Stimulated activated naive CD8-positive, alpha-beta T cell treated with anti-CD3 and anti-CD28 coated beads, Interleukin-15, amount 100 ng/mL, for 72 hours (primary cell): ENCODE data around the gene GLRA3.

ENCODE experiments used
- ATAC-seq: fragments of 150-1000 bp; cut with Tn5 transposase; 2 replicates; pipeline ENCODE4 v1.10.0; 2021; ENCODE audit warnings: mild to moderate bottlenecking, moderate library complexity
- DNase-seq, 2 donors: peaks; one replicate each; pipeline ENCODE4 v3.0.0; 2021 to 2022
- H3K27ac Mint-ChIP-seq, 2 donors: one replicate each; pipeline ENCODE4 v1.8.0; 2022; ENCODE audit warnings: mild to moderate bottlenecking in 2 of 2, mixed read lengths in 2 of 2, moderate library complexity in 2 of 2
- H3K27me3 Mint-ChIP-seq: one replicate; pipeline ENCODE4 v1.8.0; 2022; ENCODE audit warnings: mixed read lengths
- H3K4me1 Mint-ChIP-seq: one replicate; pipeline ENCODE4 v1.8.0; 2022; ENCODE audit warnings: mild to moderate bottlenecking, mixed read lengths
- H3K4me3 Mint-ChIP-seq, 2 donors: one replicate each; pipeline ENCODE4 v1.8.0; 2022; ENCODE audit warnings: mild to moderate bottlenecking in 2 of 2, mixed read lengths in 2 of 2, moderate library complexity in 1 of 2
- H3K9me3 Mint-ChIP-seq, 2 donors: one replicate each; pipeline ENCODE4 v1.8.0; 2022; ENCODE audit warnings: mixed read lengths in 2 of 2

GLRA3 gene

GRCh38 chr4:174627473-174627872 is 201.6 kb downstream of the GLRA3 start:
- H3K4me3 Mint-ChIP-seq, result no peak overlapping the region
- no peak for ATAC-seq
- no peaks in the 10 kb centered on the region for H3K27me3 Mint-ChIP-seq

GRCh38 chr4:174626342-174627008 is 202.6 kb downstream of the GLRA3 start:
- no peak for DNase-seq
- Mint-ChIP-seq H3K4me1 (no peaks in the 10 kb centered on the region), H3K4me3 (no peak overlapping the region), H3K9me3 (no peaks in the 10 kb centered on the region), H3K27me3 (no peaks in the 10 kb centered on the region), H3K27ac (no peak overlapping the region)
- no peak for ATAC-seq

More at GRCh38 chr4:174627473-174627872, 201.6 kb downstream of the GLRA3 start:
- H3K9me3 Mint-ChIP-seq, result no peaks in the 10 kb centered on the region
- H3K4me1 Mint-ChIP-seq, result no peaks in the 10 kb centered on the region
- H3K27ac Mint-ChIP-seq, result no peak overlapping the region
- DNase-seq, result no peak

DNA sequence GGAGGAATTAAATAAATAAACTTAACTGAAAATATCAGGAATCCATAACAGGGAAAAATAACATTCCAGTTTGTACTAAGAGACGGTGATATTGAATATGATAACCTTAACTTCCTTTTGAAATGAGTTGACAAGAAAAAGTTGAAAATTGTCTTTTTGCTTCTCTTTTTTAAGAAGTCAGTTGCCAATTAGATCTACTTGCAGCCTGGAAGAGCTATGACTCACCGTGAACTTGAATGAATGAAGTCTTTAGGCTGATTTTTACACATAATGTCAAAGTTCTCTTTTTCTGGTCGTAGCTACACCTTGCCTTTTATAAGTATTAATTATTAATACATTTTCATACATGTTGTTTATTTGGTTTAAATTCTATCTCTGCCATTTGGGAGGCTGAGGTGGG is 212.4 kb downstream of the GLRA3 start:
- DNase-seq, result no peak
- Mint-ChIP-seq H3K9me3 (peaks cover 11 to 12% of the 10 kb centered on the region in 2 donors), H3K27me3 (peaks cover 7% of the 10 kb centered on the region), H3K4me1 (no peaks in the 10 kb centered on the region), H3K4me3 (no peak overlapping the region), H3K27ac (no peak overlapping the region)
- ATAC-seq, result no peak

- Mint-ChIP-seq H3K9me3 (peaks cover 11 to 12% of the 10 kb centered on the region in 2 donors), H3K4me3 (no peak overlapping the region), H3K27ac (no peak overlapping the region), H3K4me1 (no peaks in the 10 kb centered on the region), H3K27me3 (peaks cover 6% of the 10 kb centered on the region)
- no peak for ATAC-seq
- DNase-seq, result no peak
Measured at GRCh38 chr4:174613979-174614378, 215.1 kb downstream of the GLRA3 start.

- Mint-ChIP-seq H3K4me1 (no peaks in the 10 kb centered on the region), H3K9me3 (peaks cover 11 to 12% of the 10 kb centered on the region in 2 donors), H3K27ac (no peak overlapping the region), H3K27me3 (no peaks in the 10 kb centered on the region), H3K4me3 (no peak overlapping the region)
- DNase-seq (no peak), ATAC-seq (no peak)
Measured at GRCh38 chr4:174611792-174612191, 217.3 kb downstream of the GLRA3 start.

DNA sequence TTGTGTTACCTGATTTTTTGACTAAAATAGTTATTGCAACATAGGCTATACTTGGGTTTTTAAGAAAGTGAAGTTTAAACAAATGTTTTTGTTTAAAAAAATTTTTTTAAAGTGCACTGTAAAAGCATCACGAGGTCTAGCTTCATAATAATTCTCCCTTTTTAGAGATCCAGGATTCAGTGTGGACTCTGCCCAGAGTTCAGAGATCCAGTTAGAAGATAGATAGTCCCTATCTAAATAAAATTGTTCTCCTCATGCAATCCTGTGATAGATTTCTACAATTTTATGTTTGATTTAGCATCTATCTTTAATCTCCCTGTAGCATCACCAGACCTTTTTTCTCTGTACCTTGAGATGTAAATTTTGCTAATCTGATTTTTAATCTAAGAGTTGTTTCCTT is 221.3 kb downstream of the GLRA3 start:
- DNase-seq (no peak), ATAC-seq (no peak)
- H3K4me1 Mint-ChIP-seq, result no peaks in the 10 kb centered on the region
- H3K9me3 Mint-ChIP-seq, result peaks cover 5 to 6% of the 10 kb centered on the region in 2 donors
- no peaks in the 10 kb centered on the region for H3K27me3 Mint-ChIP-seq
- no peak overlapping the region for H3K27ac Mint-ChIP-seq
- no peak overlapping the region for H3K4me3 Mint-ChIP-seq

GRCh38 chr4:174604198-174604597 is 224.8 kb downstream of the GLRA3 start:
- ATAC-seq (no peak), DNase-seq (no peak)
- Mint-ChIP-seq H3K27me3 (no peaks in the 10 kb centered on the region), H3K4me1 (no peaks in the 10 kb centered on the region), H3K9me3 (no peaks in the 10 kb centered on the region), H3K4me3 (no peak overlapping the region), H3K27ac (no peak overlapping the region)

- no peak for ATAC-seq
- H3K27ac Mint-ChIP-seq, result no peak overlapping the region
- H3K9me3 Mint-ChIP-seq, result no peaks in the 10 kb centered on the region
- no peak for DNase-seq
- H3K27me3 Mint-ChIP-seq, result no peaks in the 10 kb centered on the region
- no peak overlapping the region for H3K4me3 Mint-ChIP-seq
- no peaks in the 10 kb centered on the region for H3K4me1 Mint-ChIP-seq
Measured at GRCh38 chr4:174600391-174600790, 228.7 kb downstream of the GLRA3 start.

- no peaks in the 10 kb centered on the region for H3K4me1 Mint-ChIP-seq
- no peak overlapping the region for H3K27ac Mint-ChIP-seq
- H3K4me3 Mint-ChIP-seq, result no peak overlapping the region
- no peaks in the 10 kb centered on the region for H3K9me3 Mint-ChIP-seq
- ATAC-seq (no peak), DNase-seq (no peak)
- no peaks in the 10 kb centered on the region for H3K27me3 Mint-ChIP-seq
Measured at GRCh38 chr4:174598800-174599199, 230.2 kb downstream of the GLRA3 start.

DNA sequence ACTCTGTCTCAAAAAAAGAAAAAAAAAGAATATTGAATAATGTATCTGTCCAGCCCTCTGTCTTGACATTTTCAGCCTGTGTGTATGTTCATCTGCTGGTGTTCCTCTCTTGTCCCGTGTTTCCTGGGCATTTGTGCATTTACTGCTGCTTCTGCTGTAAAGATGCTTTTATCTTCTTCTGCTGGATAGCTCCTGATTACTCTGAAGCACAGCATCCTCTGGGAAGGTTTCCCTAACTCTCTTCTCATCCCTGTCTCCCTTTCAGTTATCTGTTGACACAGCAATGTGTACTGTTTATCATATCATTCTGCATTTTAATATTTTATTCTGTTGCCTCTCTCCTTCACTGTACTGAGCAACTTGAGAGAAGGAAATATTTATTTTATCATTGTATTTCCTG is 232.5 kb downstream of the GLRA3 start:
- DNase-seq, result no peak
- H3K4me1 Mint-ChIP-seq, result peaks cover 6% of the 10 kb centered on the region
- H3K27me3 Mint-ChIP-seq, result no peaks in the 10 kb centered on the region
- H3K27ac Mint-ChIP-seq, result no peak overlapping the region
- no peak overlapping the region for H3K4me3 Mint-ChIP-seq
- ATAC-seq, result no peak
- peaks cover 0 to 4% of the 10 kb centered on the region in 2 donors for H3K9me3 Mint-ChIP-seq

GRCh38 chr4:174595141-174595929 is 233.7 kb downstream of the GLRA3 start:
- Mint-ChIP-seq H3K9me3 (peaks cover 0 to 4% of the 10 kb centered on the region in 2 donors), H3K4me3 (no peak overlapping the region), H3K4me1 (peaks cover 12% of the 10 kb centered on the region), H3K27me3 (no peaks in the 10 kb centered on the region), H3K27ac (no peak overlapping the region)
- ATAC-seq (no peak), DNase-seq (no peak)

DNA sequence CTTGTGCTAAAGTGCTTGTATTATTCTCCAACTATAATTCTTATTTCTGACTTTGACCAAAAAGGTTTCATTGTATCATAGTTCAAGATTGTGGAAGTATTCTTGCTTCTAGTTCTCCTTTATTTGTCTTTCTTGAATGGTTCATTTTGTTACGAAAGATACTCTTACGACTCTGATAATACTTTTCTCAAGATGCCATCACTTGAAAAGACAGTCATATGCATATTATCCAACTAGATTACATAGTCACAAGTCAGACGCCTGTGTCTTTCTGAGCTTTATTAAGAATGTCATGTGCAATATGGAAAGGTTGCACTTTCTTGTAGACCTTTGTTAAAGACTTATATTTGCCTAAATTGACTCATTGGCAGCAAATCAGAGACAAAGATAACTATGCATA is 235.3 kb downstream of the GLRA3 start:
- Mint-ChIP-seq H3K4me3 (no peak overlapping the region), H3K27me3 (no peaks in the 10 kb centered on the region), H3K9me3 (peaks cover 0 to 4% of the 10 kb centered on the region in 2 donors), H3K27ac (no peak overlapping the region), H3K4me1 (peaks cover 12% of the 10 kb centered on the region)
- DNase-seq, result no peak
- ATAC-seq, result no peak

GRCh38 chr4:174592985-174593335 is 236.1 kb downstream of the GLRA3 start:
- H3K27me3 Mint-ChIP-seq, result no peaks in the 10 kb centered on the region
- H3K4me1 Mint-ChIP-seq, result peaks cover 12% of the 10 kb centered on the region
- no peak overlapping the region for H3K4me3 Mint-ChIP-seq
- H3K27ac Mint-ChIP-seq, result no peak overlapping the region
- ATAC-seq (no peak), DNase-seq (no peak)
- peaks cover 0 to 4% of the 10 kb centered on the region in 2 donors for H3K9me3 Mint-ChIP-seq

DNA sequence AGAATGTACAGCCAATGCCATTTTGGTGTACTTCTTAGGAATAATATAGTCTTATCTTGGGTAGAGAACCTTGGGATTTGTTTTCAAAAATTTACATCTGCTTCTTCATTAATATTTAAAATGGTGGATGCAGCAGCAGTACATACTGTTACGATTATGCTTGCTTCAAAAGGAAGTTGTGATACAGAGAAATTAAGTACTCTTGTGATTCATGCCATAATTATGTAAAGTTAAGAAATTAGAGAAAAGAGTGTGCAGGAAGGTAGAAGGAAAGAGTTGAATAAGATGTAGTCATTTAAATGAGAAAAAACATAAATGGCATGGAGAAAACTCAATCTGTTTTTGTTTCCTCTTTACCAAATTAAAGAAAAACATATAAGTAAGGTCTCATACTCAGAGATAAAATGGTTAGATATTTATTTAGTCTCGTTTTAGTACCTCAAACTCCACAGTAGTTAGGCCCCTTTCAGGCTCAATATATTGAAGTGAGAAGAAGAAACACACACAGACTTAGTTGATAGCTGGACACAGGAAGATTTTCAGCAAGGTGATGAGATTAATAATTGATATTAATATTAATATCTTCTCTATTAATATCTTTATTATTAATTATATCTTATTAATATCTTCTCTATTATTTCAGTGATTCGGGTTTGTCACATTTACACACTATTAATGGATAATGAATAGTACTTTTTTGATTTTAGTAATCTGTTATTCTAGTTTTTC is 236.6 kb downstream of the GLRA3 start:
- H3K9me3 Mint-ChIP-seq, result peaks cover 0 to 4% of the 10 kb centered on the region in 2 donors
- ATAC-seq (no peak), DNase-seq (no peak)
- peaks cover 12% of the 10 kb centered on the region for H3K4me1 Mint-ChIP-seq
- no peaks in the 10 kb centered on the region for H3K27me3 Mint-ChIP-seq
- no peak overlapping the region for H3K27ac Mint-ChIP-seq
- no peak overlapping the region for H3K4me3 Mint-ChIP-seq

GRCh38 chr4:174591243-174592021 is 237.6 kb downstream of the GLRA3 start:
- ATAC-seq, result peak; percentile 96
- no peak overlapping the region for H3K27ac Mint-ChIP-seq
- no peaks in the 10 kb centered on the region for H3K27me3 Mint-ChIP-seq
- peaks cover 0 to 4% of the 10 kb centered on the region in 2 donors for H3K9me3 Mint-ChIP-seq
- no peak for DNase-seq
- H3K4me1 Mint-ChIP-seq, result peaks cover 12% of the 10 kb centered on the region
- H3K4me3 Mint-ChIP-seq, result peak overlapping the region; percentile 28 to 32
